Measurements from ENCODE around the gene TMTC1.

DNA sequence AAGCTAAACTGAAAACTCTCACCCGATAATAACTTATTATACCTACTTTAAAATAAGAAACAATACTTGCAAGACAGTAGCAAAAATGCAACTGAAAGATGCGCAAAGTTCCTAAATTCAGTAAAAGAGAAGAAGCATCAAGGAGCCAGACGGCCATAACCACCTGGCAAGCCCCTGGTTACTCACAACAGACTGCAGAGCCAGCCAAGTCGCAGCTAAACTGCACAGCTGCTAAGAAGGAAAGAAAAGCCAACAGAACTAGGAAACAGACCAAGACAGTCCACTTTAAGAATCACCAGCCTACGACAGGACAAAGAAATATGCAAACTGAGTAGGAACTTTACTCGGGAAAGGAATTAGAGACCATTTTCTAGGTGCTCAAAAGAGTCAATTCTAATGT is 127.9 kb downstream of the TMTC1 start:
- TF ChIP-seq, protein P1, sequence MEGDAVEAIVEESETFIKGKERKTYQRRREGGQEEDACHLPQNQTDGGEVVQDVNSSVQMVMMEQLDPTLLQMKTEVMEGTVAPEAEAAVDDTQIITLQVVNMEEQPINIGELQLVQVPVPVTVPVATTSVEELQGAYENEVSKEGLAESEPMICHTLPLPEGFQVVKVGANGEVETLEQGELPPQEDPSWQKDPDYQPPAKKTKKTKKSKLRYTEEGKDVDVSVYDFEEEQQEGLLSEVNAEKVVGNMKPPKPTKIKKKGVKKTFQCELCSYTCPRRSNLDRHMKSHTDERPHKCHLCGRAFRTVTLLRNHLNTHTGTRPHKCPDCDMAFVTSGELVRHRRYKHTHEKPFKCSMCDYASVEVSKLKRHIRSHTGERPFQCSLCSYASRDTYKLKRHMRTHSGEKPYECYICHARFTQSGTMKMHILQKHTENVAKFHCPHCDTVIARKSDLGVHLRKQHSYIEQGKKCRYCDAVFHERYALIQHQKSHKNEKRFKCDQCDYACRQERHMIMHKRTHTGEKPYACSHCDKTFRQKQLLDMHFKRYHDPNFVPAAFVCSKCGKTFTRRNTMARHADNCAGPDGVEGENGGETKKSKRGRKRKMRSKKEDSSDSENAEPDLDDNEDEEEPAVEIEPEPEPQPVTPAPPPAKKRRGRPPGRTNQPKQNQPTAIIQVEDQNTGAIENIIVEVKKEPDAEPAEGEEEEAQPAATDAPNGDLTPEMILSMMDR (IDR thresholded peaks at IDR 0.05) = no peak
- TF ChIP-seq POLR2A (IDR thresholded peaks at IDR 0.05) = no peak
